Stimulated activated CD4-positive, alpha-beta T cell treated with anti-CD3 and anti-CD28 coated beads, Interleukin-2, amount 100 ng/mL, for 4 hours (primary cell): ENCODE data around the gene TEAD1.

Experiments used
- DNase-seq: peaks from one replicate; pipeline ENCODE4 v3.0.0-alpha.2; 2020; ENCODE audit warnings: low read depth

TEAD1 gene

DNA sequence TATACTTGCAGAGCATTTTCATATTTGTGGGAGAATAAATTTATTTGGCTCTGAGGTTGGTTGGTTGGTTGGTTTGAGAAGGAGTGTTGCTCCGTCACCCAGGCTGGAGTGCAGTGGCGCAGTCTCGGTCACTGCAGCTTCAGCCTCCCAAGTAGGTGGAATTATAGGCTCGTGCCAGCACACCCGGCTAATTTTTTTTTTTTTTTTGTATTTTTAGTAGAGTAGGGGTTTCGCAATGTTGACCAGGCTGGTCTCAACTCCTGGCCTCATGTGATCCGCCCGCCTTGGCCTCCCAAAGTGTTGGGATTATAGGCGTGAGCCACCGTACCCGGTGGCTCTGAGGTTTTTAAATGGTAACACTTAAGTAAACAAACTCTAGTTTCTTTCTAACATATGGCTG is 161.1 kb downstream of the TEAD1 start:
- no peak for DNase-seq

DNA sequence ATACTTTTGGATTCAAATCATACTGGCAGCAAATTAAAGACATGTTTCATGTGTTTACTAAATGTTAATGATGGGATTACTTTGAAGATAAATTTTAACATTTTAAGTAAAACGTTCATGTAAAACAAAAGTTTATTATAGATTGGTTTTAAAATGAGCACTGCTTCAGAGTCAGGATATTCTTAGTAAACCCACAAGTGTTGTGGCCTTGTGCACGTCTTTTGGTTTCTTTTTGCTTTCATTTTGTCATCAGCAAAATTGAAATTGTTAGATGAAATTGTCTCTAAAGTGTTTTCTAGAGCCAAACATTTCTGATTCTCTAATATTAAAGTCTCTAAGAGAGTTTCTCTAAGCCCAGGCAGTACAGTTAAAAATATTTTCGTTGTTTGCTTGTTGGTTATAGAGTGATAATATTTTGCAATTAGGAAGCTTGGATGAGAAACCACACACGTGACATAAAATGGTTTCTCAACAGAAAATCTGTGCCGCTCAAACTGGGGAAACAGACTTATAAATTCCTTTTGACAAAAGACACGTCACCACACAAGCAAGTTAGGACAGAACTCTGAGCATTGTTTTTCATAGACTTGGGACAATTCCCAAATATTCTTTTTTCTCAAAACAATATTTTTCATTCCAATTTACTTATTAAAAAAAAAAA is 164.4 kb downstream of the TEAD1 start:
- no peak for DNase-seq

DNA sequence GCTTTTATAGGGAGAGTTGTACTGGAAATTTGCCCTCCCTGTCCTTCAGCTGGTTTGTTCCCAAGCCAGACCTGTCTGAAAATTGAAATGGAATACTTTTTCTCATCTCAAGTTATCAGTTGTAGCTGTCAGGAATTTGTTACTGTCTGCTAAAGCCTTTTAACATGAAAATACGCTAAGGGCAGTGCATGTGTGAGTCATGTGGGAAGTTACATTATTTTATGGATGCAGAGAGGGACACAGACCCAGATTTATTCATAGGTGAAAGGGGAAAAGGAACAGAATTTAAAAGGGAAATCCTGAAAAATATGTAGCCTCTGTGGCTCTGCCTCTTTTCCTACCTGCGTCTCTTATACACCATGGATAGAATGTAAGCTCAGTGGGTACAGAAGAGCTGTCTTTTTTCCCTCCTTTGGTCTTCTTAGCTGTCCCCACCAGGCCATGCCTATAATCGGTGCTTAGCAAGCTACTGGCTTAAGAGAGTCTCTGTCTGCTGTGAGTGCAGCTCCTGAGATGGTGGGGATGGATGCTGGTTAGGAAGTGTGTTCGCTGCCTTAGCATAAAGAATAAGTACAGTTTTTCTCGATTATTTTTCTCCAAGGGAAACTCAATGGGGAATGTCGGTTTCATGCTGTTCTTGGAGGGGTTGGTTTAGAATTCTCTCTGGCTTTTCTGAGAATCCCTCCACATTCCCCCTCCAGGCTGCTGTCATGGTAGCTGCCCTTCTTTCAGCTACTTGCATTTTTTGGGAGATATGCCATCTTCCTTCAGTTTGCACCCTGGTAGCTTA is 166.8 kb downstream of the TEAD1 start:
- DNase-seq = no peak

DNA sequence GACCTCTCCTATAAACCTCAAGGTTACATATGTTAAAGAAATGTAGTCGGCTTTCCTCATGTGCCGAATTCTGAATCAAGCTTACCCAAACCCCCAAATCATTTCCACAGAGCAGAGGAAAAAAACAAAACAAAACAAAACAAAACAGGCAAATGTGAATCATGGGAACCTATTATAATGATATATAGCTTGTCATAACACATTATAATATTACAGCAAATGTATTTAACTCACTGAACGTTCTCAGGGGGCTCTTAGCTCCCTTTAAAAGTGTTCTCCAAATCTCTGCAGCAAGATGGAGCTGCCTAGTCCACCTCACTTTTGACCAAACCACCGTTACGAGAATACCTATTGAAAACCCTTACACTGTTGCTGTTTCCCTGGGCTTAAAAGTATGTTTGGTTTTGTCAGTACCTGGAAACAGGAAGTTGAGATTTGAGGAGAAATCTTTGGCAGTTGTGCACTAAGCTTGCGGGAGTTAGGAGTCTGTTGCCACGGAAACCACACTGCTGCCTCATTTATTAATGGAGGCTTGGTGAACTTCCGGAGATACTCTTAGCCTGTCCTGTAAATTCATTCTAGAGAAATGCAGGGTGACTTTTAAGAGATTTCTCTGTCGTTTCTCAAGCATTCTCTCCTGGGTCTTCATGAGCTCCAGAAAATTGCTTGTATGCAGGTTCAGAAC is 167.9 kb downstream of the TEAD1 start:
- no peak for DNase-seq

DNA sequence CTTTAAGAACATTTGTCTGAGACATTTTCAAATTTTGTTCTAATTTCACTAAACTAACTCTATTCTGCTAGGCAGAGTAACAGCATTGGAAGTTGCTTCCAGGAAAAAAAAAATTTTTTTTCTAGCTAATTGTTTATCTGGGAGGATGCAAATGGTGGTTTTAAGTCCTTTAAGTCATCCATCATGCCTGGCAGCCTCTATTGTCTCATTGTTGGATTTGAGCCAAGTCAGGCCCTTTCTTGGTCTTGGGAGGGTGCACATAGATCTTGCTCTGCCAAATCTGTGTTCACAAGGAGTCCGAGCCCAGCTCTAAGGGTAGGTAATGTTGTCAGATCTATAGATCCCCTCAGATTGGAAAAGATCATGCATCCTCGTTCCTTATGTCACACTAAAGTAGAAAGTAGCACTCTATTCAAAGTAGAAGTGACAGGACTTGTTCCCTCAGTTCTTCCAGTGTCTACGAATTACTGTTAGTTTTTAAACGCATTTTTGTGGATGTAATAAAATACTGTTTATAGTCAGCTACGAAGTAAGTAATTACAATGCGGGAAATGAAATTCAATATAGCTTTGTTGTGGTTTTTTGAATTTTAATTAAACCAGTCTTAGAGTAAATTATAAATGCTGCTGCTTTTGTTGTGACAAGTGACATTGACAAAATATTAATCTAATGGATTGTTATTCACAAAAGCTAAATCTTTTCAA is 168.9 kb downstream of the TEAD1 start:
- DNase-seq = no peak

DNA sequence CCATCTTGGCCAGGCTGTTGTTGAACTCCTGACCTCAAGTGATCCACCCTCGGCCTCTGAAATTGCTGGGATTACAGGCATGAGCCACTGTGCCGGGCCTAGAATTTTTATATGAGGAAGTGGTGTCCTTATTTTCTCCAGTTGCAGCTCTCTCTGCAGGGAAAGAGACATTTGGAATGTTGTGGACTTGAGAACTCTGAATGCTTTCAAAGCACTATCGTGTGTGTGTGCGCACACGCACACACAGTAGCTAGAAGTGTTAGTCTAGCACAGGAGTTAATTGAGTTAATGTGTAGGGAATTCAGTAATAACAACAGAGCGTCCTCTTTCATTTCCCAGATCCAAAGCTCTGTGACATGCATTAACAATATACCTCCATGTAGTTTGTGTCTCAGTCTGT is 170.9 kb downstream of the TEAD1 start:
- DNase-seq = no peak

DNA sequence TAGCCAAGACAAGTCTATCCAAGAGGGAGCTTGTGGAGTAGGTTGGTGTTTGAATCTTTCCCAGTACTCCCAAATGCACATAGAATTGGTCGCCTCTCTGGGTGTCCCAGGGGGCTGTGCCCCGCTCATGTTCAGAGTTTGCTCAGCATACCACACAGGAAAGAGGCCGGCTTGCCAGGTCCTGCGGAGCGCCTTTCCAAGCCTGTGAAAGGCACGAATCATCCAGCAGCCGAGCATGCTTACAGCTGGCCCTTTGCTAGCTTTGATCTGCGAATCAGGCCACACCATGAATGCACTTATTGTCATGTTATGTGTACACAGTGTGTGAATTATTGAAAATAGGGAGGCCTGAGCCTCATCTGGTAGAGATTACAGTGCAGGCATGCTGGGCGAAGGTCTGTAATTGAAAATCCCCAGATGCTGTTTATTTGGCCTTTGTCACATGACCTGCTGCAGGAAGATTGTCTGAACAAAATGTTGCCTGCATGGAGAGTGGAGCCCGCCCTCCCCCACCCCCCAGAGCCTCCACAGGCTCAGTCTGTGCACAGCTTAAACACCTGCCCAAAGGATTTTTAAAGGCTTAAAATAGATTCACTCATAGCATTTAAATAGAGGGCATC is 171.6 kb downstream of the TEAD1 start:
- no peak for DNase-seq

DNA sequence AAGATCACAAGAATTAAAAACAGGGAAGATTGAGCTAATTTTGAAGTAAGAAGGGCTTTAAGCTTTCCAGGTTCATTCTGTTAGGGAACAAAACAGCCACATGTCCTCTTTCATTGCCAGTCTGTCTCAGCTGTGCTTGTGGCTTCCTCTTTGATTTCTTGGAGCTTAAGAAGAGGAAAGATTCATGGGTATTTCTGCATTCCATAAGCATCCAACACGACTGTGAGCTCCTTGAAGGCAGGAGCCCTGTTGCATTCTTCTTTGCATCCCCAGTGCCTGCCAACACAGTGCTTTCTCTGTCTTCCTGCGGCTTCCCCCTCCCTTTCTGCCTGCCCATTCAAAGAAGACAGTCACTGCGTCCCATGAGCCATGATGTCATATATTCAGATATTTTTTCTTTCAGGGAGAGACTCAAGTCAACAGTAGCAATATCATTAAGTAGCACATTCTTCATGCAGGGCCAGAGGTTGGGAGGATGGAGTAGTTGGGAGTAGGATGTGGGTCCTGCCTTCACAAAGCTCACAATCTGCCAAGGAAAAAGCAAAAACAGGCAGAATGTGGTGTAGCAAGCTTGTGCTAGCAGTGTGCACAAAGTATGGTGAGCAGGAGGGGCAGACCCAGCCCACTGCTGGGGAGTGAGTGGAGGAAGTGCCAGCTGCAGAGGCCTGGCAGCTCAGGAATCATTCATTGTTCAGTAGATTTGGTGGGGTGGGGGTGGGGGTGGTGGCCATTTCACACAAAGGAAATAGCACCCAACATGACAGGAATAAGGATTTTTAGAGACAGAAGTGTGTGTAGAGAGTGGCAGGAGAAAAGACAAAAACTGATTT is 172.8 kb downstream of the TEAD1 start:
- no peak for DNase-seq

DNA sequence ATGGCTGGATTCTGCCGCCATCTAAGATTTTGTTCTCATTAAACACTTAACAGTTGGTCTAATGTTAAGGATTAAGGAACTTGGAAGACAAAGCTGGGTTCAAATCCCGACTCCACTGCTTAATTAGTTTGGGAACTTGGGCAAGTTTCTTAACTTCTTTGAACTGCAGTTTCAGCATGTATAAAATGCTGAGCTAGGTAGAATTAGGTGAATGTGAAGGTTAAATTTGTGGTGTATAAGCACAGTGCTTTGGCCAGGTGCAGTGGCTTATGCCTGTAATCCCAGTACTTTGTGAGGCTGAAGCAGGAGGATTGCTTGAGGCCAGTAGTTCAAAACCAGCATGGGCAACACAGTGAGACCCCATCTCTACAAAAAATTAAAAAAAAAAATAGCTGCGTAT is 174.2 kb downstream of the TEAD1 start:
- no peak for DNase-seq

DNA sequence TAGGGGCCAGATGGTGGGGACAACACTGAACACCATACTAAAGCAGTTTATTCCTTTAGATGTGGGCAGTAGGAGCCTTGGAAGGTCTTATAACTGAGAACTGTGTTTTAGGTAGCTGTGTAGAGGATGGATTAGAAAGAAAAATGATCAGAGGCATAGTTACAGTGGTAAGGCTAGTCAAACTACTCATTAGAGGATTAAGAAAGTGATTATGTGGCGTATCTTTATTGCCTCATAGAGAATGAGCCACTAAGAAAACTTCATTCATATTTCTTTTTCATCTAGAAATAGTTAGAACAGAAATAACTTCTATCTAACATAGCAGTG is 179.1 kb downstream of the TEAD1 start:
- DNase-seq = no peak

DNA sequence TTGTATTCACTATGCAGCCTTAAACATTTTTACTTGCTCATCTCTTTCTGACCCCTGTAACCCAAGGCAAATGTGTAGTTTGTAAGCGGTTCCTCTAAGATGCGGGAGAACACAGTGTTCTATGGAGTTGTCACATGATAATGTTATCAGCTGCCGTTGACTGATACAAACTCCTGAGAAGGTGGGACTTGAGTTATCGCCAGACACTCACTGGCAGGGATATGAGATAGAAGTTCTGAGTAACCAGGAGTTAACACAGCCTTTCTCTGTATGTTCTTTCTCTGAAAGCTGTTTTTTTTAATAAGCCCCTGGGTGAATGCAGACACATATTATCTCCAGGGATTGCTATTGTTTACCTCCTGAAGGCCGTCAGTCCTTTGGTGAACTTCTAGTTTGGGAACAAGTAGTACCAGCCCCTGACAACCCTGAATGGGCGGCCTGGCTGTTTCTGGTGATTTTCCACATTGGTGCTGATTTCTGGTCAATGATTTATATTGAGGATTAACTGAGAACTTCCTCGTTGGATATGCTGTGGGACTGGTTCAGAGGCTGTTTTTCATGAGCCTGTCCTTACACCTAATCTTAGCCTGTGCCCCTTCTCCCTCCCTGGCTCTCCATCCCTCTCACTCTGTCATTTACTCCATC is 179.6 kb downstream of the TEAD1 start:
- no peak for DNase-seq

DNA sequence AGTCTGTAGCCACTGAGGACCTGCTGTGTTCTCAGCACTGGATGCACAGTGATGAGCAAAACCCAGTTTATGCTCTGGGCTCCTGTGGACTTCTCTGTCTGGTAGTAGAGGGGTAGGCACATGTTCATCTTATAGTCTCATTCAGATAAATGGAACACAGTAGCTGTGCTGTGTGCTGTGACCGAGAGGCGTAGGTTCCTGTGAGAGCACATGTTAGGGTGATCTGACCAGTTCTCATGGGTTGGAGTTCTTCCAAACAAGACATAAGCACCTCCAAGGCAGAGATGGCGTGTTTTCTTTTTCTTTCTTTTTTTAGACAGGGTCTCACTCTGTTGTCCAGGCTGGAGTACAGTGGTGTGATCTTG is 180.1 kb downstream of the TEAD1 start:
- DNase-seq = no peak

DNA sequence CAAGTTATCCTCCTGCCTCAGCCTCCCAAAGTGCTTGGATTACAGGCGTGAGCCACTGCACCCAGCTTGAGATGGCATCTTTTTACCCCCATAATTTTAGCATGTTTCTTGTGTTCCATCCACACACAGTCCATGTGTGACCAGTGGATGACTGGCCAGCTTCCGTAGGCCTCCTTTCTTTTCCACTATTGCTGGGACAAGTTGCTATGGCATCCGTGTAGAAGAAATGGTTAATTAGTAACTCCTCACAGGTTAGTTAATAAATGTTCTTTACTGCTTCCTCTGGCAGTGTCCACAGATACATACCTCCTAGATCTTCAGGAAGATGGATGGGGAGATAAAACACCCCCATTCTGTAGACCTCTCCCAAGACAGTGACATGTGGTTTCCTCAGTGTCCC is 180.6 kb downstream of the TEAD1 start:
- DNase-seq = no peak

DNA sequence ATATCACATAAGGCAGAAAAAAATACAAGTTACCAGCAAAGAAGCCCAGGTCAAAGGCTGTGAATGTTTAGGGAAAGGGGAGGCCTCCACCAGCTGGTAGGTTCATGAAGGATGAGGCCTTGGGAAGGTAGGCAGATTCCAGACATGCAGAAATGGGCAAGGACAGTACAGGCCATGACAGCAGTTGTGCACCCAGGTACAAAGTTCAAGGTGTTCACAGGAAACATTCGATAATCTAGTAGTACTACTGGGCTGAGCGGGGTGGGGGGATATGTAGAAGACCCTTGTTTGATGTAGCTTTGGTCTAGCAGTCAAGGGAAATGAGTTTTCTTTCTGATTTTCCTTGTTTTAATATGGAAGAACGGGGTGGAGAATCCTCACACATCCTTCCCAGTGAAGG is 182.1 kb downstream of the TEAD1 start:
- DNase-seq = no peak

DNA sequence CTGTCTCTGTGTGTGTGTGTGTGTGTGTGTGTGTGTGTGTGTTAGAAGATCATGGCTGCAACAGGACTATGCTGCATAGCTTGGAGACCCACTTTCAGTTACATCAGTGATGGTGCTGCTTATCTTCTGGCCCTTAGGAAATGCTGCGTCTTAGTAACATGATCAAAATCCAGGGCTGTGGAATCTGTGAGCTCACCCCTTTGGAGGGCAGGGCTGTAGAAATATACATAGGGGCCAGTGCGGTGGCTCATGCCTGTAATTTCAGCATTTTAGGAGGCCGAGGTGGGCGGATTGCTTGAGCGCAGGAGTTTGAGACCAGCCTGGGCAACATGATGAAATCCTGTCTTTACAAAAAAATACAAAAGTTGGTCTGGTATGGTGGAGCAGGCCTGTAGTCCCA is 183.4 kb downstream of the TEAD1 start:
- no peak for DNase-seq

DNA sequence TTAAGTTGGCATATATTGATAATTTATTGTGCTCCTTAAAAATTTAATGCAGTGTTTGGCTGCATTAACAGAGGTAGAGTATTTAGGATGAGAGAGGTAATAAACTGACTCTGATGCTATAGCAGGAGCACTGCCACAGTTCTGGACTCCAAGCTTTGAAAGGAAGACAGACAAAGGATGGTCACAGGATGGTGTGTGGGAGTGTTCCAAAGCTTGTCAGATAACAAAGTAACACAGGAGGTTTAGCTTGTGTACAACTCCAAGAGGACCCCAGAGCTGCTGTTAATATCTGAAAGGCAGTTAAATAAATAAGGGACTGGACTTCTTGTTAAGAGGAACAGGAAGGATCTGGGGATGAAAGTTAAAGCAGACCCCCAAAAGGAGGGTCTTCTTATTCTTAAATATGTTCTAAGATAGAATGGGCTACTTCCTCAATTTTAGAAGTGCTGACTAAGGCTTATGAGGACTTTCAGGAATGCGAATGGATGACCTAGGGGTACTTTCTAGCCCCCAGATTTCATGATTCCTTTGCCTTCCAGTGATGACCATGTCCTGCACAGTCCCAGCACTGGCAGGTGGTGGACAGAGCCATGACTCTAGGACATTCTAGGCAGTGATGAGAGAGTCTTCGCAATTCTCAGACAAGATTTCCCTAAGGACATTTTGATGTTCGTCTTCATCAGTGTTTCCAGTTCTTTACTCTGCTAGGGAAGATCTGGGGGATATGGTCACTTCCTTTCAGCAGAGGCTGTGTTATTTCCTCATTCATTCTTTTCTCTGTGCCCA is 185.8 kb downstream of the TEAD1 start:
- no peak for DNase-seq

DNA sequence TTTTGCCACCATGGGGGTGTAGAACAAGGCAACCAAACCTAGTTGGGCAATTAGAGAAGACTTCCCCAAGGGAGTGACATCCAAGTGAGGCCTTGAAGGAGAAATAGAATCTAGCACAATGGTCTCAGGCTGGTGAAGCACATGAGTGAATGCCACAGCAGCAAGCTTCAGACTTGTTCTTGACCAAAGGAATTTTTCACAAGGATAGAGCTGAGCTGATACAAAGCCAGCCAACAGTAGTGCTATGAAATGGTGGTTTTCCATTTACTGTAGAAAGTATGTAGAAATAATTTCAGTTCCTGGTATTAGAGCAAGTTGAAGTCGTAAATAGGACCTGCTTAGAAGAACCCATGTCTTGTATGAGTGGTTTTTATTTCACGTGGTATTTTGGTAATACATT is 186.6 kb downstream of the TEAD1 start:
- DNase-seq = no peak

DNA sequence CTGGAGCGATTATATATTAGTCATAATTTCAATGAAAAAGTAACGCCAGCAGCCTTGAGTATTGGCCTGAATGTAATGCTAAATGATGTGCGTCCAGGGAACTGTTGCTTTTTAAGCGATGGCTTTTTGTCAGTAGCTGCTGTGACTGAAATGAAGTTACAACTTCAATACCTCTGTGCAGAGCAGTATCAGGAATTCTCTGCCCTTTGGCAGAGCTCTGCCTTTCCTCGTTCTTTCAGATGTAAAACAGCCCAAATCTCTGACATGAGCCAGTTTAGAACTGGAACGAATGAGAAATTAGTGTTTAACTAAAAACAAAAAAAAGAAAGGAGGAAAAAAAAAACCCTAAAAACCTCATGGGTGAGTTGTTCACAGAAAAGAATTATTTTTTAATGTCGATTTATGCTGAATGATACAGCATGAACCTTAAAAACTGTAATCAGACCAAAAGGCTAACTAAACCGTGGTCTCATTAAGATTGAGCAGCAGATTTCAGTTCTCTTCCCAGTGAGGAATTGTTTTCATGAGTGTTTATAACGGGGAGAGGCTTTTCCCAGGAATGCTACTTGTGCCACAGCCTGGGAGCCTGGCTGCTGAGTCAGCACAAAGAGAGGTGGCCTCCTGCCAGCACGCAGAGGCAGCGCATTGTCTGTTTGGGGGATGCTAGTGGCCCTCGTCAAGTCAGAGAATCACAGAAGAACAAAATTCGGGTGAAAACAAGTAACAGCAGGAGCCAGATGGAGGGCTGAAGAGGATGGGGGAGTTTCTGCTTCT is 188.7 kb downstream of the TEAD1 start:
- DNase-seq = no peak

DNA sequence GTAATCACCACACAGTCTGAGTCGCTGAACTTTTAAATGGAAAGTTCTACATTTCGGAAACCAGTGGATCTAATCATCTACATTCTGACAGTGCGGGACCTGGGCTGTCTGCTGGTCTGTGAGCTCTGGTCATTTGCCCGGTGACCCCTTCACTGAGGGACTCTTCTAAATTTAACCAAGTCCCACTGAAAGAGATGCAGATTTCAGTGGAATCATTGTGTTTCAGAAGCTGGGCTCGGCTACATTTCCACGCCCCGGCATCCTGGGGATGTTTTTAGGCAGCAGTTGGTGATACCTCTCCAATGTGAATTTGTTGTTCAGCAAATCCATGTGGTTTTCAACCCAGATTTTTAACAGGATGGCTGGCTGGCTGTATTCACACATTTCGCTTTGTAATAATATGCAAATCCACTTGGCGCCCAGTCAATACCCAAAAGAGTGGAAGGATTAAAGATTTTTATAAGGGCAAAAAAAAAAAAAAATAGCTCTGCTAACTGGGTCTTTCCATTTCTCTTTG is 189.4 kb downstream of the TEAD1 start:
- DNase-seq = no peak
